ACC112 (cell line): ENCODE measurements around the gene CRABP1.

ENCODE experiments used
- H2AFZ ChIP-seq: fragments of 200-600 bp; sonication (generic); one replicate; pipeline ENCODE4 v1.6.0; 2017; ENCODE audit warnings: antibody characterized with exemption, low read length; ENCODE audit not compliant: unreplicated experiment
- H3K27ac ChIP-seq: fragments of 200-600 bp; sonication (generic); 2 replicates; pipeline ENCODE4 v1.5.1; 2014; ENCODE audit warnings: low read depth, mild to moderate bottlenecking, antibody characterized with exemption, low read length, moderate library complexity
- H3K27me3 ChIP-seq: fragments of 200-600 bp; sonication (generic); 2 replicates; pipeline ENCODE4 v1.6.1; 2014; ENCODE audit warnings: mild to moderate bottlenecking, antibody characterized with exemption, low read length, moderate library complexity, mixed read lengths; ENCODE audit not compliant: insufficient read depth
- H3K36me3 ChIP-seq: fragments of 200-600 bp; sonication (generic); 2 replicates; pipeline ENCODE4 v1.6.1; 2016; ENCODE audit warnings: mild to moderate bottlenecking, antibody characterized with exemption, low read length, moderate library complexity, mixed read lengths; ENCODE audit not compliant: insufficient read depth
- H3K4me1 ChIP-seq: fragments of 200-600 bp; sonication (generic); one replicate; pipeline ENCODE4 v1.6.1; 2016; ENCODE audit warnings: low read length, mixed read lengths; ENCODE audit not compliant: insufficient read depth, unreplicated experiment, control insufficient read depth
- H3K4me3 ChIP-seq: fragments of 200-600 bp; sonication (generic); 2 replicates; pipeline ENCODE4 v1.5.1; 2014; ENCODE audit warnings: mild to moderate bottlenecking, low read depth, low read length
- H3K79me2 ChIP-seq: fragments of 200-600 bp; sonication (generic); one replicate; pipeline ENCODE4 v1.6.0; 2016; ENCODE audit warnings: low read length; ENCODE audit not compliant: control insufficient read depth, unreplicated experiment, insufficient read depth

The CRABP1 gene

GRCh38 chr15:78317145-78317836 is 22.9 kb upstream of the CRABP1 start:
- no peak overlapping the region for H3K4me3 ChIP-seq
- no peaks in the 10 kb centered on the region for H3K27me3 ChIP-seq
- H2AFZ ChIP-seq = no peak overlapping the region
- no peaks in the 10 kb centered on the region for H3K36me3 ChIP-seq
- no peaks in the 10 kb centered on the region for H3K79me2 ChIP-seq
- no peaks in the 10 kb centered on the region for H3K4me1 ChIP-seq
- H3K27ac ChIP-seq = no peak overlapping the region

- Histone ChIP-seq H3K79me2 (no peaks in the 10 kb centered on the region), H2AFZ (no peak overlapping the region), H3K4me3 (no peak overlapping the region), H3K27me3 (no peaks in the 10 kb centered on the region), H3K36me3 (no peaks in the 10 kb centered on the region), H3K27ac (no peak overlapping the region), H3K4me1 (no peaks in the 10 kb centered on the region)
These were observed 20.6 kb upstream of the CRABP1 start for GRCh38 chr15:78319588-78319987.

DNA sequence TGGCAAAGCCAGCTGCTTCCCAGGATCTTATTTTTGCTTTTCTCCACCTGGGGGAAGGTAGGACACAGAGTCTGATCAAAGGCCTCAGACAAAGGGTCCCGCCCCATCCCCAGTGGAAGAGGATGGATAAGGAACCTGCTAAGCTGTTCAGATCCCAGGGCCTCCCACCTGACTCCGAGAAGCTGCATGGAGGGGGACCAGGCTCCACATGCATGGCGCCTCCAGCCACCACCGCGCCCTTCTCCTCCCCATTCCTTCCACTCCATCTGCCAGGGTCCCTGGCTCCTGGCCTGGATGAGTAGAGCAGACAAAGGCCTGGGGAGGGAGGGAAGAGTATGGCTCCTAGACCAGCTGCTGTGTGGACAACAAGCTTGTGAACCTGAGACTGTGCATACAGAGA is 20.0 kb upstream of the CRABP1 start:
- H3K4me3 ChIP-seq = no peak overlapping the region
- no peaks in the 10 kb centered on the region for H3K79me2 ChIP-seq
- no peak overlapping the region for H3K27ac ChIP-seq
- H2AFZ ChIP-seq = no peak overlapping the region
- H3K36me3 ChIP-seq = no peaks in the 10 kb centered on the region
- no peaks in the 10 kb centered on the region for H3K27me3 ChIP-seq
- no peaks in the 10 kb centered on the region for H3K4me1 ChIP-seq

DNA sequence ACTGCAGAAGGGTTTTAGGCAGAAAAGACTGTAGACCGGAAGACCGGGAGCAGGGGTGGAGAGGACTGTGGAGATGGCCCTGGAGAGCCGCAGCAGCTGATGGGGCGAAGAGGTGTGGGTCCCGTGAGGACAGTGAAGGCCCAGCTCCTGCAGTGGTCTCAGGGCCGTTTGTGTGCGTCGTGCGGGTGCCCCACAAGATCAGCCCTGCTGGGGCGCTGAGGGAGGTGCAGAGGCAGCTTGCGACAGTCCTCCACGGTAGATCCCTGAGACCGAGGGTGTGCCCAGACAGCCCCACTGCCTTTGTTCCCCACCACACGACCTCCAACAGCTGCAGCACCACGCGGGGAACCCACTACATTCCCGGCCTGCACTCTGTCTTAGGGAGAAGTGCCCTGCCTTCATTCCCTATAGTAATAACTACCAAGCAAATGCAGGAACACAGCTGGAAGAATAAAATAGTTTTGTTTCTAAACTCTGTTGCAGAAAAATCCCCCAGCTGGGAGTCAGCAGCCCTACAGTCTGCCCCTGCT is 19.0 kb upstream of the CRABP1 start:
- H3K36me3 ChIP-seq = no peaks in the 10 kb centered on the region
- no peak overlapping the region for H3K4me3 ChIP-seq
- no peaks in the 10 kb centered on the region for H3K27me3 ChIP-seq
- H3K27ac ChIP-seq = no peak overlapping the region
- no peaks in the 10 kb centered on the region for H3K79me2 ChIP-seq
- H3K4me1 ChIP-seq = peaks cover 6% of the 10 kb centered on the region
- no peak overlapping the region for H2AFZ ChIP-seq

GRCh38 chr15:78321786-78322185 is 18.4 kb upstream of the CRABP1 start:
- H3K36me3 ChIP-seq = no peaks in the 10 kb centered on the region
- no peak overlapping the region for H3K27ac ChIP-seq
- no peak overlapping the region for H3K4me3 ChIP-seq
- H3K4me1 ChIP-seq = peaks cover 6% of the 10 kb centered on the region
- H2AFZ ChIP-seq = no peak overlapping the region
- no peaks in the 10 kb centered on the region for H3K79me2 ChIP-seq
- H3K27me3 ChIP-seq = no peaks in the 10 kb centered on the region

GRCh38 chr15:78322243-78322642 is 17.9 kb upstream of the CRABP1 start:
- no peaks in the 10 kb centered on the region for H3K79me2 ChIP-seq
- no peak overlapping the region for H3K4me3 ChIP-seq
- peaks cover 8% of the 10 kb centered on the region for H3K4me1 ChIP-seq
- no peaks in the 10 kb centered on the region for H3K27me3 ChIP-seq
- H2AFZ ChIP-seq = no peak overlapping the region
- H3K36me3 ChIP-seq = no peaks in the 10 kb centered on the region
- no peak overlapping the region for H3K27ac ChIP-seq

DNA sequence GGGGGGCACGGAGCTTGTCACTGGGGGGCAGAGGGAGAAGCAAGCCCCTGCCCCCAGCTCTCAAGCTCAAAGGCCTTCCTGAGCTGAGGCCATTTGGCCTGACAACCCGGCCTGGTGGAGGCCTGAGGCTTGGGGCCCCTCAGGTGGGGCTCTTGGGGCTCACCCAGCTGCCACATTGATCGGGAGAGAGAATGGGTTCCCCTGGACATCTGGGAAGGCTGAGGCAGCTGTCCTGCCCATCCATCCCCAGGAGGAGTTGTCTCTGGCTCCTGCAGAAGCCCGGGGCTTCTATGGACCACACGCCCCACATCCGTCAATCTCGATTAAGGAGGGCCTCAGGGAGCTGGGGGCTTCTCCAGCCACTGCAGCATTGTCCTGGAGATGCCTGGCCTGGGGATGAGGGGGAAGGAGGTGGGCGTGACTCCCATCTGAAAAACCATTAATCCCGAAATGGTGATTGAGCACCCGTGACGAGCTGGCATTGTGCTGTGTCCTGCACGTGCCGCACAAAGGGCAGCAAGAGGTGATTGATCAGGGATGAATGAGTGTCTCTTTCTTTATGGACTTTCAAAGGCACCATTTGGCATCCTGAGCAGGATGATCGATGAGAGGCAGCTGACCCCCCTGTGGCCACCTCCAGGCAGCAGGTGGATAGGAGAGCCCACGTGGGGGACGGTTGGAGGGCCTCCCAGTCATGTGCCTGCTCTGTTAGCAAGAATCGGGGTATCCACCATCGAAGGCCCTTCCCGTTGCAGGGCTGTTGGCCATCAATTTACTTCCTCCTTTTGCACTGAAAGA is 17.2 kb upstream of the CRABP1 start:
- Histone ChIP-seq H3K79me2 (no peaks in the 10 kb centered on the region), H3K27ac (no peak overlapping the region), H3K4me3 (no peak overlapping the region), H3K27me3 (no peaks in the 10 kb centered on the region), H3K36me3 (no peaks in the 10 kb centered on the region), H2AFZ (no peak overlapping the region), H3K4me1 (peaks cover 11% of the 10 kb centered on the region)

GRCh38 chr15:78323693-78324092 is 16.5 kb upstream of the CRABP1 start:
- Histone ChIP-seq H3K79me2 (no peaks in the 10 kb centered on the region), H3K4me1 (peaks cover 11% of the 10 kb centered on the region), H3K4me3 (no peak overlapping the region), H2AFZ (no peak overlapping the region), H3K36me3 (no peaks in the 10 kb centered on the region), H3K27ac (no peak overlapping the region), H3K27me3 (no peaks in the 10 kb centered on the region)

GRCh38 chr15:78324144-78324543 is 16.0 kb upstream of the CRABP1 start:
- H3K36me3 ChIP-seq = no peaks in the 10 kb centered on the region
- H2AFZ ChIP-seq = no peak overlapping the region
- no peak overlapping the region for H3K27ac ChIP-seq
- H3K4me1 ChIP-seq = peaks cover 11% of the 10 kb centered on the region
- no peaks in the 10 kb centered on the region for H3K79me2 ChIP-seq
- H3K27me3 ChIP-seq = no peaks in the 10 kb centered on the region
- no peak overlapping the region for H3K4me3 ChIP-seq

DNA sequence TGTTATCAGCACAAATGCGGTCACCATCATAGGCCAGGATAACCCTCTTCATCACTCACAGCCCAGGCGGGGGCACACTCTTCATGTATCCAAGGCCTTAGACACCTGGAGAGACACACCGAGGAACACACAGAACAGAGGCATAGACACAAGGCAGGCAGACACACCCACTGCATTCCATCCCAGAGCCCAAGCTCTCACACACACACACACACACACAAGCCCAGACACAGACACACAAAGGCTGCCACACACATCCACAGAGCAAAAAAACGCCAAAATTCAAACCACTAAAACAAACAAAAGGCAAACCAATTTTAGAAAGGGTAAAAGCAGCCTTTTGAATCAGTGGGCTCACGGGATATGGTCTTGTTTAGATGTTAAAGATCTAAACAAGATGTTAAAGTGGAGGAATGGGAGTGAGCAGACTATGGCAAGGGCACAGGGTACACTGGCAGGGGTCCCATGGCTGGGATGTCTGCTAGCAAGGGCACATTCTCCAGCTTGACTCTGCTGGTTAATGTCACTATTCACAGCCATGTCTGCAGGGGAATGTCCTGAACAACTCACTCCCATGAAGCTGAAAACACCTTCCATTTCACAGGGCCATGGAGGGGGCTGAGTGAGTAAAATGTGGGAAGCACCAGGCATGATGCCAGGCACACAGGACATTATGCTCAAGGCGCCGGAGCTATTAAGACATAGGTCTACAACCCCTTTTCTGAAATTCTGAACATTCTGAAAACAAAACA is 14.9 kb upstream of the CRABP1 start:
- H2AFZ ChIP-seq = no peak overlapping the region
- no peaks in the 10 kb centered on the region for H3K36me3 ChIP-seq
- no peaks in the 10 kb centered on the region for H3K79me2 ChIP-seq
- H3K27me3 ChIP-seq = no peaks in the 10 kb centered on the region
- H3K4me1 ChIP-seq = peaks cover 11% of the 10 kb centered on the region
- no peak overlapping the region for H3K27ac ChIP-seq
- H3K4me3 ChIP-seq = no peak overlapping the region
